Measurements from ENCODE around the gene WFDC11.
"Not testable (repeated sequence)": the region's sequence is repeated elsewhere in the genome, so short reads cannot be mapped to it uniquely, and the experiment has no call there.

The WFDC11 gene

DNA sequence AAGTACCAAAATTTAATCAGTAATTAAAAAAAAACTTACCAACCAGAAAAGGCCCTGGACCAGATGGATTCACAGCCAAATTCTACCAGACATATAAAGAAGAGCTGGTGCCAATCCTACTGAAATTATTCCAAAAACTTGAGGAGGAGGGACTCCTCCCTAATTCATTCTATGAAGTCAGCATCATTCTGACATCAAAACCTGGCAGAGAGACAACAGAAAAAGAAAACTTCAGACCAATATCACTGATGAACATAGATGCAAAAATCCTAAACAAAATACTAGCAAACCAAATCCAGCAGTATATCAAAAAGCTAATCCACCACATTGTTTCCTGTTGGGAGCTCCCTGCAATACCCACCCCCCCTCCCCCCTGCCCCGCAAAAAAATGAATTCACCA lies at the start of gene WFDC11:
Gene WFDC11, minus strand, starts transcription at position 101 of the 400 bp plus-strand sequence. CDS start 19,639 bp downstream, outside the sequence.
- no peaks in the 10 kb centered on the region for H3K36me3 Mint-ChIP-seq
- H3K27ac Mint-ChIP-seq = no peak within 1 kb of the TSS
- no peaks in the 10 kb centered on the region for H3K4me1 Mint-ChIP-seq
- H3K9me3 Mint-ChIP-seq = no peaks in the 10 kb centered on the region
- DNase-seq (ENCODE audit: low spot score in 2 of 2) (no peak), ATAC-seq (no peak)
- no peak within 1 kb of the TSS for H3K4me3 Mint-ChIP-seq

DNA sequence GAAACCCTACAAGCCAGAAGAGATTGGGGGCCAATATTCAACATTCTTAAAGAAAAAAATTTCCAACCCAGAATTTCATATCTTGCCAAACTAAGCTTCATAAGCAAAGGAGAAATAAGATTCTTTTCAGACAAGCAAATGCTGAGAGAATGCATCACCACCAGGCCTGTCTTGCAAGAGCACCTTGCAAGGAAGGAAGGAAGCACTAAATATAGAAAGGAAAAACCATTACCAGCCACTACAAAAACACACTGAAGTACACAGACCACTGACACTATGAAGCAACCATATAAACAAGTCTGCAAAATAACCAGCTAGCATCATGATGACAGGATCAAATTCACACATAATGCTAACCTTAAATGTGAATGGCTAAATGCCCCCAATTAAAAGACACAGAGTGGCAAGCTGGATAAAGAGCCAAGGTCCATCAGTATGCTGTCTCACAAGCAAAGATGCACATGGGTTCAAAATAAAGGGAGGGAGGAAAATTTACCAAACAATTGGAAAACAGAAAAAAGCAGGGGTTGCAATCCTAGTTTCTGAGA lies 46.2 kb upstream of the WFDC11 start:
- not testable (repeated sequence) for DNase-seq (ENCODE audit: low spot score in 2 of 2); H3K9me3 Mint-ChIP-seq; H3K4me1 Mint-ChIP-seq; ATAC-seq; H3K4me3 Mint-ChIP-seq; H3K27ac Mint-ChIP-seq; H3K36me3 Mint-ChIP-seq

DNA sequence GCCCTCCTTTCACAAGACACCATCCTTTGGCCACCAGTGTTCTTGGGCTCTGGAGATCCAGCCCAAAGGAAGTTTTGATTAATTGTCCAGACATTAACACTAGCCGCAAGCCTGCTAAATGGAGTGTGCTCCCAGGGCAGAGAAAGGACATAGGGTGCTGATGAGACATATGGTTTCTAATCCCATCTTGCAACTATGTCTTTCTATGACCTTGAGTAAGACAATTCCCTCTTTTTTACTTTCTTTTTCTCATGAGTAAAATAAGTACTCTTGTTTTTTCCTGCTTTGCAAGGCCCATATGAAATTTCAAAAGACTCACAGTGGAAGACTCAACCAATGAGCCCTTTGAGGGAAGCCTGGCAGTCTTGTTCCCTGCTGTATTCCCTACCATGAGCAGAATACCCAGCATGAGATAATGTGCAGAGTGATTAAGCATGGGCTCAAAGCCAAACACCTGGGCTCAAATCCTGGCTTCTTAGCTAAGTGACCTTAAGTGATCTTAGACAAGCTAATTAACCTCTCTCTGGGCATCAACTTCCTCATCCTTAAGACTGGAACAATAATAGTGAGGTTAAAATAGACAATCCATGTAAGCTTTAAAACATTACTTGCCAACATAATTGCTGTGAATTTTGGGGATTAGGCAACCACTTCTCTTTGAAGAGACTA lies 35.1 kb upstream of the WFDC11 start, which contains the start of gene WFDC10B:
Gene WFDC10B, minus strand, starts transcription at position 51 of the 669 bp plus-strand sequence. CDS start 19,027 bp downstream, outside the sequence.
- DNase-seq (ENCODE audit: low spot score in 2 of 2) (no peak), ATAC-seq (no peak)
- no peaks in the 10 kb centered on the region for H3K9me3 Mint-ChIP-seq
- H3K4me3 Mint-ChIP-seq = no peak within 1 kb of the TSS
- no peak within 1 kb of the TSS for H3K27ac Mint-ChIP-seq
- no peaks in the 10 kb centered on the region for H3K4me1 Mint-ChIP-seq
- H3K36me3 Mint-ChIP-seq = no peaks in the 10 kb centered on the region

DNA sequence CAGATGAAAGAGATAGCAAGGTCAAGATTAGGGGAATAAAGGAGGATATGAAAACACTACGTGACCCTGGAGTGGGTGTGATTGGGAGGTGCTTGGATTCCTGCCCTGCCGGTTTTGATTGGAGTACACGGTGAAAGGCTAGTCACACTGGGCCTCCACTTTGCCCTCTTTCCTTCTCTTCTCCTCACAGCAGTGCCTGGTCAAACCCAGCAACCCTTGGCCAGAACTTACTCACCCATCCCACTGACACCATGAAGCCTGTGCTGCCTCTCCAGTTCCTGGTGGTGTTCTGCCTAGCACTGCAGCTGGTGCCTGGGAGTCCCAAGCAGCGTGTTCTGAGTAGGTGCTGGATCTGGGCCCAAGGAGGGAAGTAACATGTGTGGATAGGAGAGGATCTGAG lies 31.8 kb upstream of the WFDC11 start, which contains the start of gene WFDC13:
Gene WFDC13, plus strand, starts transcription at position 166 of the 400 bp plus-strand sequence. Its CDS starts 86 bp downstream, at position 252.
- Mint-ChIP-seq H3K36me3 (no peaks in the 10 kb centered on the region), H3K4me1 (no peaks in the 10 kb centered on the region), H3K4me3 (no peak within 1 kb of the TSS), H3K27ac (no peak within 1 kb of the TSS), H3K9me3 (no peaks in the 10 kb centered on the region)
- ATAC-seq (no peak), DNase-seq (ENCODE audit: low spot score in 2 of 2) (no peak)

DNA sequence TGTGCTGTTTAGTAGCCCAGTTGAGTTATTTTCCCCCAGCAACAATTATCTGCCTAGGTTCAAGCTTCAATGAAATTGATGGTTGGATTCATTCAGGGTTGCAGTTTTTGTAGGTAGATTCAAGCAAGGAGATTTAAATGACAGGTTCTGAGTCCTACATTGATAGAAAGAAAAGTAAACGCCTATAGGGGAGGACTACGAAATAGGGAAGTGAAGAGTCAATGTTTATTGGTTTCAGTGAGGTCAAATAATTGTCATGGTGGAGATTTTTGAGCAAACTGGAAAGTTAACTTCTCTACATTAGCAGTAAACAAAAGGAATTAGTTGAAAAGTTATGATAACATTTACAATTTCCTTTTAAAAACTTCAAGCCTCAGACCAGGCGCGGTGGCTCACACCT lies 31.1 kb upstream of the WFDC11 start:
- Mint-ChIP-seq H3K36me3 (no peaks in the 10 kb centered on the region), H3K9me3 (no peaks in the 10 kb centered on the region), H3K27ac (no peak overlapping the region), H3K4me1 (no peaks in the 10 kb centered on the region), H3K4me3 (no peak overlapping the region)
- DNase-seq (ENCODE audit: low spot score in 2 of 2) (no peak), ATAC-seq (no peak)

DNA sequence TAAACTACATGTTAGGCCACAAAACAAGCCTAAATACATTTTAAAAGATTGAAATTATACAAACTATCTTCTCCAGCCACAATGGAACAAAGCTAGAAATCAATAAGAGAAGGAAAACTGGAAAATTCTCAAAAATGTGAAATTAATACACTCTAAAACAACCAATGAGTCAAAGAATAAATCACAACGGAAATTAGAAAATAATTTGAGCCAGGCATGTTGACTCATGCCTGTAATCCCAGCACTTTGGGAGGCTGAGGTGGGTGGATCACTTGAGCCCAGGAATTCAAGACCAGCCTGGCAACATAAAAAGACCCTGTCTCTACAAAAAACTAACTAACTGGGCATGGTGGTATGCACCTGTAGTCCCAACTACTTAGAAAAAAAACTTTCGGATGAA lies 25.5 kb upstream of the WFDC11 start:
- Mint-ChIP-seq H3K27ac (no peak overlapping the region), H3K9me3 (no peaks in the 10 kb centered on the region), H3K36me3 (no peaks in the 10 kb centered on the region), H3K4me1 (no peaks in the 10 kb centered on the region), H3K4me3 (no peak overlapping the region)
- ATAC-seq (no peak), DNase-seq (ENCODE audit: low spot score in 2 of 2) (no peak)

DNA sequence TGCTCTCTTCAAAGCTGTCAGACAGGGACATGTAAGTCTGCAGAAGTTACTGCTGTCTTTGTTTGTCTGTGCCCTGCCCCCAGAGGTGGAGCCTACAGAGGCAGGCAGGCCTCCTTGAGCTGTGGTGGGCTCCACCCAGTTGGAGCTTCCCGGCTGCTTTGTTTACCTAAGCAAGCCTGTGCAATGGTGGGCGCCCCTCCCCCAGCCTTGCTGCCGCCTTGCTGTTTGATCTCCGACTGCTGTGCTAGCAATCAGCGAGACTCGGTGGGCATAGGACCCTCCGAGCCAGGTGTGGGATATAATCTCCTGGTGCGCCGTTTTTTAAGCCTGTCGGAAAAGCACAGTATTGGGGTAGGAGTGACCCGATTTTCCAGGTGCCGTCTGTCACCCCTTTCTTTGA lies 23.3 kb upstream of the WFDC11 start:
- not testable (repeated sequence) for H3K9me3 Mint-ChIP-seq; DNase-seq (ENCODE audit: low spot score in 2 of 2); H3K36me3 Mint-ChIP-seq; H3K4me1 Mint-ChIP-seq; H3K4me3 Mint-ChIP-seq; ATAC-seq; H3K27ac Mint-ChIP-seq

DNA sequence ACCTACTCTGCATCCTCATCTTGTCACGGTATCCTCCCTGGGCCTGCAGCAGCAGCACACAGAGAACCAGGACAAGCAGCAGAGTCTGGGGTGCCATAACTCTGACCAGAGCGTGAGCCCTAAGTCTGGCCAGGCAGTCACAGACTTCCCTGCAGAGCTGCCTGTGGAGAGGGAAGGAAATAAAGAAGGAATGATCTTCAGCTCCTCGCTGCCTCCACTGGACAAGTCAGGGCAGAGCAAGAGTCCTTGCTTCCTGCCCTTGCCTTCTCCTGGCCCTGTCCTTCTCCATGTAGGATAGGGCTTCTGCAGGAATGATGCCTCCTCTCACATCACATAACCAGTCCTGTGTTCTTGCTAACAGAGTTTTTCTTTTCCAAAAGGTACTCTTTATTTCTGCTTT lies 15.9 kb upstream of the WFDC11 start:
- ATAC-seq (no peak), DNase-seq (ENCODE audit: low spot score in 2 of 2) (no peak)
- H3K36me3 Mint-ChIP-seq = no peaks in the 10 kb centered on the region
- H3K4me1 Mint-ChIP-seq = no peaks in the 10 kb centered on the region
- no peak overlapping the region for H3K4me3 Mint-ChIP-seq
- no peaks in the 10 kb centered on the region for H3K9me3 Mint-ChIP-seq
- H3K27ac Mint-ChIP-seq = no peak overlapping the region

DNA sequence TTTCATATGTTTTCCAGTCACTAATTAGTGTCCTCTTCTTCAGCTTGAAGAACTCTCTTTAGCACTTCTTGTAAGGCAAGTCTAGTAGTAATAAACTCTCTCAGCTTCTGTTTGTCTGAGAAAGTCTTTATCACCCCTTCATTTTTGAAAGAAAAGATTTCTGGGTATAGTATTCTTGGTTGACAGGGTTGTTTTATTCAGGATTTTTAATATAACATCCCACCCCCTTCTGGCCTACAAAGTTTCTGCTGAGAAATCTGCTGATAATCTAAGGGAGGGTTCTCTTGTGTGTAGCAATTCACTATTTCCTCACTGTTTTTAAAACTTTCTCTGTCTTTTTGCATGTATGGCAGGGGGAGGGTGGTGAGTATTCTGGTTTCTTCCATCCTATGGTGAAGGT lies 9.6 kb upstream of the WFDC11 start:
- no peaks in the 10 kb centered on the region for H3K36me3 Mint-ChIP-seq
- DNase-seq (ENCODE audit: low spot score in 2 of 2) = no peak
- ATAC-seq = no peak
- H3K27ac Mint-ChIP-seq = no peak overlapping the region
- H3K4me3 Mint-ChIP-seq = no peak overlapping the region
- no peaks in the 10 kb centered on the region for H3K4me1 Mint-ChIP-seq
- peaks cover 3% of the 10 kb centered on the region for H3K9me3 Mint-ChIP-seq

DNA sequence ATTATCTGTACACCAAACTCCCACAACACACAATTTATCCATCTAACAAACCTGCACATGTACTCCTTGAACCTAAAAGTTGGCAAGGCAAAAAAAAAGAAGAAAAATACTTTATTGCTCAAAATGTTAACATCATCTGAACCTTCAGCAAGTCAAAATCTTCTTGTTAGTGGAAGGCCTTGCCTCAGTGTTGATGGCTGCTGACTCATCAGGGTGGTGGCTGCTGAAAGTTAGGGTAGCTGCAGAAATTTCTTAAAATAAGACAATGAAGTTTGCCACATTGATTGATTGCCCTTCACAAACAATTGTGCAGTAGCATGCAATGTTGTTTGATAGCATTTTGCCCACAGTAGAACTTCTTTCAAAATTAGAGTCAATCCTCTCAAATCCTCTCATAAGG lies 2.7 kb upstream of the WFDC11 start:
- no peak overlapping the region for H3K4me3 Mint-ChIP-seq
- DNase-seq (ENCODE audit: low spot score in 2 of 2) (no peak), ATAC-seq (no peak)
- no peaks in the 10 kb centered on the region for H3K36me3 Mint-ChIP-seq
- no peaks in the 10 kb centered on the region for H3K4me1 Mint-ChIP-seq
- H3K9me3 Mint-ChIP-seq = peaks cover 2% of the 10 kb centered on the region
- H3K27ac Mint-ChIP-seq = no peak overlapping the region

DNA sequence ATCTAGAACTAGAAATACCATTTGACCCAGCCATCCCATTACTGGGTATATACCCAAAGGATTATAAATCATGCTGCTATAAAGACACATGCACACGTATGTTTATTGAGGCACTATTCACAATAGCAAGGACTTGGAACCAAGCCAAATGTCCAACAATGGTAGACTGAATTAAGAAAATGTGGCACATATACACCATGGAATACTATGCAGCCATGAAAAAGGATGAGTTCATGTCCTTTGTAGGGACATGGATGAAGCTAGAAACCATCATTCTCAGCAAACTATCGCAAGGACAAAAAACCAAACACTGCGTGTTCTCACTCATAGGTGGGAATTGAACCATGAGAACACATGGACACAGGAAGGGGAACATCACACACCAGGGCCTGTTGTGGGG lies 13.0 kb downstream of the WFDC11 start:
- H3K4me3 Mint-ChIP-seq, H3K9me3 Mint-ChIP-seq, ATAC-seq: not testable (repeated sequence)

DNA sequence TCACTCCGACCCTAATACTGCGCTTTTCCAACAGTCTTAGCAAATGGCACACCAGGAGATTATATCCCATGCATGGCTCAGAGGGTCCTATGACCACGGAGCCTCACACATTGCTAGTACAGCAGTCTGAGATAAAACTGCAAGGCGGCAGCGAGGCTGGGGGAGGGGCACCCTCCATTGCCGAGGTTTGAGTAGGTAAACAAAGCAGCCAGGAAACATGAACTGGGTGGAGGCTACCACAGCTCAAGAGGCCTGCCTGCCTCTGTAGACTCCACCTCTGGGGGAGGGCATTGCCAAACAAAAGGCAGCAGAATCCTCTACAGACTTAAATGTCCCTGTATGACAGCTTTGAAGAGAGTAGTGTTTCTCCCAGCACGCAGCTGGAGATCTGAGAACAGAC lies 18.3 kb downstream of the WFDC11 start:
- H3K36me3 Mint-ChIP-seq; ATAC-seq; H3K4me1 Mint-ChIP-seq; H3K9me3 Mint-ChIP-seq; DNase-seq (ENCODE audit: low spot score in 2 of 2); H3K4me3 Mint-ChIP-seq; H3K27ac Mint-ChIP-seq: not testable (repeated sequence)

More for the DNA sequence above, 13.0 kb downstream of the WFDC11 start:
- H3K27ac Mint-ChIP-seq; H3K4me1 Mint-ChIP-seq; DNase-seq (ENCODE audit: low spot score in 2 of 2); H3K36me3 Mint-ChIP-seq: not testable (repeated sequence)

DNA sequence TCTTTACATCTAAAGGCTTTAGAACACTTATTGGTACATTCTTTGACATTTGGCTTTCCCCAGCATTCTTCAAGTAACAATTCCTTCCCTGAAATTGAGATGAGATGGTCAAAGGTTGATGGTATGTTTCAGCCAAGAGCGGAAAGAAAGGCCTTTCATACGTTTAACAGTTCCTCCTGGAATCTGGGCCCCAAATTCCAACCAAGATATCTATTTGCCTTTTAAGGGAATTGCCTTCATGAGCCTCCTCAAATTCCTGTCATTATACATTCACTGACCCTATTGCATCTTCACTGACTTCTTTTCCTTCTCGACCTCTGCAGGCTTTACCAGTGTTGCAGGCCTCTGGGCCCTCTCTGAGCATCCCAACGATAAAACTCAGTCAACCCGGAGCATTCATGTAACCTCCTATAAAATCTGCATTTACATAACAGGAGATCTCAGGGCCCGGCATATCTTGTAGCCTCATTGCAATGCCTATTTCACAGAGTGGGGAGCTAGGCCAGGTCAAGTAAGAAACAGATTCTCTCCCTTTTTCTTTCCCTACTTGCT lies 20.7 kb downstream of the WFDC11 start:
- Mint-ChIP-seq H3K9me3 (no peaks in the 10 kb centered on the region), H3K4me1 (no peaks in the 10 kb centered on the region), H3K4me3 (no peak overlapping the region), H3K36me3 (no peaks in the 10 kb centered on the region), H3K27ac (no peak overlapping the region)
- no peak for DNase-seq (ENCODE audit: low spot score in 2 of 2)
- no peak for ATAC-seq

DNA sequence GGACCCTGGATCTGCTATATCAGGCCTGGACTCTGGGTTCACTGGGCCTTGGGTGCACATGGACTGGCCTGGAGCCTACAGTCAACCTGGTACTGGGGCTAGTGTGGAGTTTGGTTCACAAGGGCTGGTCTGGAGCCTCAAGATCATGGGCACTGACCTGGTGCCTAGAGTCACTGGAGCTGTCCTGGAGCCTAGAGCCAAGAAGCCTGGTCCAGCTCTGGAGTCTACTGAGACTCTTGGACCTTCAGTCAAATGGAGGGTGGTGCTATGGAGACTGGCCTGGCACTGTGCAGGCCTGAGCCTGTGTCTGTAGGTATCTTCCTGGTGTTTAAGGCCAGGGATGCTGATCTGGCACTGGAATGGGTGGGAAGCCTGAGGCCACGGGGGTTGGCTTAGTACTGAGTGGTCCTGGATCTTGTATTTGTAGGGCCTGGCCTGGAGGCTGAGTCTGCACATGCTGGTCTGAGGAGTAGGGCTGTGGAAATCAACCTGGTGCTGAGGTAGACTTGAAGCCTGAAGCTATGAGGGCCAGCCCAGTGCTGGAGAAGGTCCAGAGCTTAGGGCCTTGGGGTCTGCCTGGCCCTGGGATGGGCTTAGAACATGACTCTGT lies 22.5 kb downstream of the WFDC11 start:
- H3K4me3 Mint-ChIP-seq = no peak overlapping the region
- peak; percentile 36 for ATAC-seq
- H3K4me1 Mint-ChIP-seq = no peaks in the 10 kb centered on the region
- H3K9me3 Mint-ChIP-seq = no peaks in the 10 kb centered on the region
- DNase-seq (ENCODE audit: low spot score in 2 of 2) = no peak
- H3K36me3 Mint-ChIP-seq = no peaks in the 10 kb centered on the region
- H3K27ac Mint-ChIP-seq = no peak overlapping the region

DNA sequence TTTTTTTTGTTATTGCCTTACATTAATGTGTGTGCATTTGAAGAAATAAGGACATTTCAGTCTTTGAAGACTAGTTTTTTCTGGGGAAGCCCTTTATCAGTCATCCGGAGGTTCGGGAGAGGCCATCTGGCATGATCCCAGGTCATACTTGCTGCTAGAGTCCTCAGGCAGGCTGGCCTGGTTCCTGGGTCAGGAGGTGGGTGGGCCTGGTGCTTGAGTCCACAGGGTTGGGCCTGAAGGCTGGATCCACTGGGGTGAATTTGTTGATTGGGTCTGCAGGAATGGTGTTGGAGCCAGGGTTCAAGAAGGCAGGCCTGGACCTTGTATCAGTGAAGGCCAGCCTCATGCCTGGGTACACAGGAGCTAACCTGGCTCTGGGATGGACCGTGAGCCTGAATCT lies 23.2 kb downstream of the WFDC11 start:
- H3K4me1 Mint-ChIP-seq = no peaks in the 10 kb centered on the region
- no peak for ATAC-seq
- H3K27ac Mint-ChIP-seq = no peak overlapping the region
- no peaks in the 10 kb centered on the region for H3K9me3 Mint-ChIP-seq
- no peak for DNase-seq (ENCODE audit: low spot score in 2 of 2)
- no peak overlapping the region for H3K4me3 Mint-ChIP-seq
- H3K36me3 Mint-ChIP-seq = no peaks in the 10 kb centered on the region

DNA sequence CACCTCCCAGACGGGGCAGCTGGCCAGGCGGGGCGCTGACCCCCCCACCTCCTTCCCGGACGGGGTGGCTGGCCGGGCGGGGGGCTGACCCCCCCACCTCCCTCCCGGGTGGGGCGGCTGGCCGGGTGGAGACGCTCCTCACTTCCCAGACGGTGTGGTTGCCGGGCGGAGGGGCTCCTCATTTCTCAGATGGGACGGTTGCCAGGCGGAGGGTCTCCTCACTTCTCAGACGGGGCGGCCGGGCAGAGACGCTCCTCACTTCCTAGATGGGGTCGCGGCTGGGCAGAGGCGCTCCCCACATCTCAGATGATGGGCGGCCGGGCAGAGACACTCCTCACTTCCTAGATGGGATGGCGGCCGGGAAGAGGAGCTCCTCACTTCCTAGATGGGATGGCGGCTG lies 24.2 kb downstream of the WFDC11 start:
- H3K9me3 Mint-ChIP-seq; ATAC-seq; DNase-seq (ENCODE audit: low spot score in 2 of 2); H3K4me3 Mint-ChIP-seq; H3K4me1 Mint-ChIP-seq; H3K27ac Mint-ChIP-seq; H3K36me3 Mint-ChIP-seq: not testable (repeated sequence)

All from stimulated activated effector memory CD8-positive, alpha-beta T cell treated with anti-CD3 and anti-CD28 coated beads, Interleukin-12 subunit alpha, Interleukin-12 subunit beta, amount 100 ng/mL, for 72 hours (primary cell).